A204.1 (cell line): ENCODE results near the gene ENAM.
A peak's percentile ranks its signal among the peaks of the same experiment; 100 is the strongest.
"Not testable (repeated sequence)": the region's sequence is repeated elsewhere in the genome, so short reads cannot be mapped to it uniquely, and the experiment has no call there.

Experiments
- FAIRE-seq: peaks from 2 replicates; lab custom pipeline; 2012; peaks lifted over from hg19 to GRCh38; lab: Jason Lieb, UNC

ENAM gene

GRCh38 chr4:70680934-70681333 lies 52.4 kb downstream of the ENAM start:
- FAIRE-seq, result no peak

GRCh38 chr4:70681704-70682103 lies 53.2 kb downstream of the ENAM start:
- no peak for FAIRE-seq

GRCh38 chr4:70682142-70682541 lies 53.6 kb downstream of the ENAM start:
- FAIRE-seq, result not testable (repeated sequence)

GRCh38 chr4:70687392-70687791 lies 58.8 kb downstream of the ENAM start:
- no peak for FAIRE-seq

GRCh38 chr4:70687821-70688794 lies 59.6 kb downstream of the ENAM start, which contains the start of gene UTP3:
TSS of gene UTP3 (plus strand) at chr4:70688532. CDS start at chr4:70688678, 146 bp downstream.
- peak; percentile 97 for FAIRE-seq

- FAIRE-seq, result no peak
Observed at GRCh38 chr4:70688795-70689231, 60.3 kb downstream of the ENAM start.

GRCh38 chr4:70691661-70692060 lies 63.1 kb downstream of the ENAM start:
- no peak for FAIRE-seq

GRCh38 chr4:70694633-70695032 lies 66.1 kb downstream of the ENAM start:
- FAIRE-seq, result not testable (repeated sequence)
